Sigmoid colon (tissue), 7 donors: ENCODE results near the gene PUM1. TPM values are rescaled to one million over a fixed set of nuclear protein-coding genes. Genes with fewer than 3 reads are reported as not detected.

Source experiments
- DNase-seq: peaks from one replicate; pipeline ENCODE4 v3.0.0-alpha.2; 2019
- H3K27ac ChIP-seq, 4 donors: fragments of 200-600 bp; sonication (generic); one replicate each; pipeline ENCODE4 v1.5.1; 2016 to 2019; ENCODE audit warnings: mild to moderate bottlenecking in 1 of 4
- H3K27me3 ChIP-seq, 3 donors: fragments of 200-600 bp; sonication (generic); one replicate each; pipeline ENCODE4 v1.5.1; 2019; ENCODE audit warnings: mild to moderate bottlenecking in 1 of 3
- H3K36me3 ChIP-seq, 4 donors: fragments of 200-600 bp; sonication (generic); one replicate each; pipeline ENCODE4 v1.5.1; 2016 to 2019
- H3K4me1 ChIP-seq, 4 donors: fragments of 200-600 bp; sonication (generic); one replicate each; pipeline ENCODE4 v1.5.1; 2017 to 2019
- H3K4me3 ChIP-seq, 4 donors: fragments of 200-600 bp; sonication (generic); one replicate each; pipeline ENCODE4 v1.5.1; 2017 to 2019; ENCODE audit warnings: mild to moderate bottlenecking in 2 of 4, moderate library complexity in 1 of 4
- H3K9me3 ChIP-seq, 4 donors: fragments of 200-600 bp in 3 of 4; sonication (generic) in 3 of 4; one replicate each; pipeline versions ENCODE4 v1.5.1 to v1.6.1; 2013 to 2019
- CTCF ChIP-seq, 4 experiments: fragments of 450-650 bp in 3 of 4; fragments of 200-600 bp in 1 of 4; IDR thresholded peaks; one replicate each; pipeline ENCODE4 v1.5.1; 2016 to 2019; ENCODE audit warnings: antibody characterized with exemption in 4 of 4, mild to moderate bottlenecking in 3 of 4, moderate library complexity in 2 of 4
- EP300 ChIP-seq, 4 donors: sonication (generic); formaldehyde crosslinking; IDR thresholded peaks; one replicate each; pipeline ENCODE4 v1.6.1; 2017; ENCODE audit warnings: antibody characterized with exemption in 4 of 4
- POLR2A ChIP-seq, 2 donors: fragments of 450-650 bp; IDR thresholded peaks; one replicate each; pipeline ENCODE4 v1.6.1; 2016; ENCODE audit warnings: antibody characterized with exemption in 2 of 2, mild to moderate bottlenecking in 2 of 2, moderate library complexity in 2 of 2
- POLR2AphosphoS5 ChIP-seq, 4 donors: sonication (generic); formaldehyde crosslinking; IDR thresholded peaks; one replicate each; pipeline ENCODE4 v1.6.1; 2017; ENCODE audit warnings: antibody characterized with exemption in 4 of 4
- WGBS, 2 donors: extraction: QIAGEN DNeasy Blood & Tissue Kit; methylation state at CpG; one replicate each; pipeline ENCODE4 v1.1.7; 2013; 5-methylcytosine and 5-hydroxymethylcytosine counted together
- intact Hi-C: fragments of 100-400 bp; cut with DNase I; formaldehyde crosslinking; loops from one replicate; pipeline ENCODE4 v1.15.1; 2023
- polyA plus RNA-seq, 3 donors: library from polyadenylated mRNA; stranded (reverse); fragments of 200-250 nt; gene quantifications; one replicate each; pipeline ENCODE4 v1.2.3, GENCODE V29; 2013
- total RNA-seq, 4 donors: library from RNA; depleted of rRNA; stranded (reverse); fragments of >200 nt; gene quantifications; one replicate each; pipeline ENCODE4 v1.1.0, GENCODE V29; 2016
- donor health status: healthy with polysubstance abuse.
- donor health status: Bipolar disorder and iron deficiency.
- donor health status: healthy.

PUM1 gene
- total and polyA plus RNA-seq, 7 donors, result 16.9 to 89.5 (median 66.4) TPM

- 90 to 92% methylated on average over 10 of the region's 10 CpGs for WGBS, 2 donors
- no peaks in the 10 kb centered on the region for H3K27me3 ChIP-seq
- H3K9me3 ChIP-seq, result no peaks in the 10 kb centered on the region
- no peak for DNase-seq
- peak overlapping the region; percentile 14 to 95 (median 94) for H3K27ac ChIP-seq
- no peak overlapping the region for H3K4me3 ChIP-seq
- TF ChIP-seq CTCF (IDR thresholded peaks at IDR 0.05), result no peak
- TF ChIP-seq POLR2A (IDR thresholded peaks at IDR 0.05), result no peak
- TF ChIP-seq EP300 (IDR thresholded peaks at IDR 0.05), result no peak
- TF ChIP-seq POLR2AphosphoS5 (IDR thresholded peaks at IDR 0.05), result no peak
- intact Hi-C loops, result no loop called here
- peaks cover 0 to 100% (median 87%) of the 10 kb centered on the region in 4 donors for H3K4me1 ChIP-seq
- H3K36me3 ChIP-seq, result no peaks in the 10 kb centered on the region
Observed at GRCh38 chr1:30898031-30898815, 167.3 kb downstream of the PUM1 start.

GRCh38 chr1:30896905-30897304, 168.6 kb downstream of the PUM1 start:
- no peaks in the 10 kb centered on the region for H3K9me3 ChIP-seq
- H3K4me3 ChIP-seq, result no peak overlapping the region
- intact Hi-C loops, result no loop called here
- no peak for DNase-seq
- H3K4me1 ChIP-seq, result peaks cover 0 to 100% (median 87%) of the 10 kb centered on the region in 4 donors
- no peak for TF ChIP-seq EP300 (IDR thresholded peaks at IDR 0.05)
- TF ChIP-seq POLR2A (IDR thresholded peaks at IDR 0.05), result no peak
- TF ChIP-seq CTCF (IDR thresholded peaks at IDR 0.05), result no peak
- TF ChIP-seq POLR2AphosphoS5 (IDR thresholded peaks at IDR 0.05), result peak in 2 of 4 donors; percentile 7 to 26
- 89 to 95% methylated on average over 2 of the region's 2 CpGs for WGBS, 2 donors
- H3K27me3 ChIP-seq, result no peaks in the 10 kb centered on the region
- H3K36me3 ChIP-seq, result no peaks in the 10 kb centered on the region
- peak overlapping the region; percentile 72 to 95 (median 94) for H3K27ac ChIP-seq

- Histone ChIP-seq H3K4me1 (peaks cover 0 to 100% (median 86%) of the 10 kb centered on the region in 4 donors), H3K36me3 (no peaks in the 10 kb centered on the region), H3K4me3 (peak overlapping the region in 1 of 4 donors; percentile 16), H3K9me3 (no peaks in the 10 kb centered on the region), H3K27ac (peak overlapping the region; percentile 72 to 95 (median 94)), H3K27me3 (no peaks in the 10 kb centered on the region)
- 65 to 88% methylated on average over 6 of the region's 6 CpGs for WGBS, 2 donors
- intact Hi-C loops, result no loop called here
- TF ChIP-seq POLR2A (IDR thresholded peaks at IDR 0.05), result no peak
- no peak for TF ChIP-seq EP300 (IDR thresholded peaks at IDR 0.05)
- no peak for TF ChIP-seq POLR2AphosphoS5 (IDR thresholded peaks at IDR 0.05)
- no peak for TF ChIP-seq CTCF (IDR thresholded peaks at IDR 0.05)
- DNase-seq, result no peak
Observed at GRCh38 chr1:30895944-30896660, 169.4 kb downstream of the PUM1 start.

- WGBS, 2 donors, result 68 to 74% methylated on average over 6 of the region's 6 CpGs
Observed at GRCh38 chr1:30895382-30895943, 170.1 kb downstream of the PUM1 start.

More at GRCh38 chr1:30895382-30895943, 170.1 kb downstream of the PUM1 start:
- peak overlapping the region; percentile 72 to 95 (median 94) for H3K27ac ChIP-seq
- no peak for DNase-seq
- H3K9me3 ChIP-seq, result no peaks in the 10 kb centered on the region
- intact Hi-C loops, result no loop called here
- H3K36me3 ChIP-seq, result no peaks in the 10 kb centered on the region
- H3K4me1 ChIP-seq, result peaks cover 0 to 100% (median 86%) of the 10 kb centered on the region in 4 donors
- TF ChIP-seq POLR2A (IDR thresholded peaks at IDR 0.05) (no peak), POLR2AphosphoS5 (IDR thresholded peaks at IDR 0.05) (no peak), EP300 (IDR thresholded peaks at IDR 0.05) (no peak), CTCF (IDR thresholded peaks at IDR 0.05) (no peak)
- H3K27me3 ChIP-seq, result no peaks in the 10 kb centered on the region
- peak overlapping the region in 1 of 4 donors; percentile 16 for H3K4me3 ChIP-seq
